HG03060 (cell line): ENCODE data around the gene CDT1.
A peak's percentile ranks its signal among the peaks of the same experiment; 100 is the strongest.

ENCODE experiments used
- ATAC-seq: cut with Tn5 transposase; IDR thresholded peaks from one replicate; pipeline ENCODE4 v1.9.1; 2021; ENCODE audit warnings: low read depth, moderate number of reproducible peaks; ENCODE audit not compliant: unreplicated experiment

CDT1 gene

DNA sequence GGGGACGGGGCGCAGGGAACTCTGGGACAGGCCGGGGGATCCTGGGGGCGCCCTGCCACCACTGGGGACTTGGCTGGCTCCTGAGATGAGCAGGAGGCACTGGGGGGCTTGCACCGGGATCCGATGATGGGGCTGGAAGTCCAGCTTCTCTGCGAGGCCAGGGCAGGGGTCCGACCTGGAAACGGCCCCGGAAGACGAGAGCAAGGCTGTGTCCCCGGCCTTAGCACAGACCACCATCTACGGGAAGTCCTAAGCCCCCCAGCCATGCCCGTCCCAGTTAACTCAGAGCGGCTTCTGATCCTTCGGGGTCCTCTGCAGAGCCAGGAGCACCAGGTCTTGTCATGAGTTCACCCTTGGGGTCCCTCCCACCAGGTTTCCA, 573 bp downstream of the CDT1 start:
- no peak for ATAC-seq

DNA sequence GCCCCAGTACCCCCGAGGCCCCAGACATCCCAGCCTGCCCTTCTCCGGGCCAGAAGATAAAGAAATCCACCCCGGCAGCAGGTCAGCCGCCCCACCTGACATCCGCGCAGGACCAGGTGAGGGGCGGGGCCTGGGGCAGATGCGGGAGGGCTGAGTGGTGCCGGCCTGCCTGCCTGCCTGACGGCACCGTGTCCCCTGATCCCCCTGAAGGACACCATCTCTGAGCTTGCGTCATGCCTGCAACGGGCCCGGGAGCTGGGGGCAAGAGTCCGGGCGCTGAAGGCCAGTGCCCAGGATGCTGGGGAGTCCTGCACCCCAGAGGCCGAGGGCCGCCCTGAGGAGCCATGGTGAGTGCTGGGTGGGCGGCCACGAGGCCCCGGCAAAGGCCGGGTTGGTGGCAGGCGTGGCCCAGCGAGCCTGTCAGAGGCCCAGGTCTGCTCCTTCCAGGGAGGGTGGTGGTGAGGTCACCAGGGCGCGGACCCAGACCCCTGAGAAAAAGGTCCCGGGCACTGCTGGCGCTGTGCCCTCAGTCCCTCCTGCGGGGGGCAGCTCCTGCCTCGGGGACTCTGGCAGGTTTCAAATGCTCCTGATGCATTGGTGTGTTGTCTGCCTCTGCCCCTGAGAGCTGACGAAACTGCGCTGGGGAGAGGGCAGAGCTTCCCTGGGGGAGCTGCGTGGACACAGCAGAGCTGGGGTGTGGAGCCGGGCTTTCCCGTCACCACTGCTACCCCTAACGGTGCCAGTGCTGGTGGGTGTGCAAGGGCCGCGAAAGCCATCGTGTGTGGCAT, 1.2 kb downstream of the CDT1 start:
- no peak for ATAC-seq

DNA sequence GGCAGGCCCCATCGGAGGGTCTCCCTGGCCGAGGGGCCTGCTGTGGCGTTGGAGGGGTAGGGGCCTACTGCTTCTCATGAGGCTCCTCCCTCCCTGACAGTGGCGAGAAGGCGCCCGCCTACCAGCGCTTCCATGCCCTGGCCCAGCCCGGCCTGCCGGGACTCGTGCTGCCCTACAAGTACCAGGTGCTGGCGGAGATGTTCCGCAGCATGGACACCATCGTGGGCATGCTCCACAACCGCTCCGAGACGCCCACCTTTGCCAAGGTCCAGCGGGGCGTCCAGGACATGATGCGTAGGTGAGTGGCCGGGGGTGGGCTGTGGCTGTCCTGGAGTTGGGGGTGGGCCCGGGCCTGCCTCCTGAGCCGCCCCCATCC, 1.7 kb downstream of the CDT1 start:
- no peak for ATAC-seq

DNA sequence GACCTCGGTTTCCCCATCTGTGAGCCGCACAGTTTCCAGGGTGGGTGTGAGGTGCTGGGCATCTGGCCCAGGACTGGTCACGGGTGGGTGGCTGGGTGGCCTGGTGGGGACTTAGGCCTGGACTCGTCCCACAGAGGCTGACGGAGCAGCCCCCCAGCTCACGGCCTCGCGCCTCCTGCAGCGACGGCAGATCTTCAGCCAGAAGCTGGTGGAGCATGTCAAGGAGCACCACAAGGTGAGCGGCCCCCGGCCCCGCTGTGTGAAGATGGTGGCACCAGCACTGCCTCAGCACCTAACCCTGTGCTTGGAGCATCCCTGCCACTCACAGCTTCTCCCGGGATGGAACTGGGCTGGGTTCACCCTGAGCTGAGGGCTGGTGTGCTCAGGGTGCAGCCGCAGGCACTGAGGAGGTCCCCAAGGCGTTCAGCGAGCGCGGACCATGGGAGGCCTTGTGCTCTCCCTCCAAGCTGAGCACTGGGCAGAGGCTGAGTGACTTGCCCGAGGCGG, 2.4 kb downstream of the CDT1 start:
- ATAC-seq = no peak

DNA sequence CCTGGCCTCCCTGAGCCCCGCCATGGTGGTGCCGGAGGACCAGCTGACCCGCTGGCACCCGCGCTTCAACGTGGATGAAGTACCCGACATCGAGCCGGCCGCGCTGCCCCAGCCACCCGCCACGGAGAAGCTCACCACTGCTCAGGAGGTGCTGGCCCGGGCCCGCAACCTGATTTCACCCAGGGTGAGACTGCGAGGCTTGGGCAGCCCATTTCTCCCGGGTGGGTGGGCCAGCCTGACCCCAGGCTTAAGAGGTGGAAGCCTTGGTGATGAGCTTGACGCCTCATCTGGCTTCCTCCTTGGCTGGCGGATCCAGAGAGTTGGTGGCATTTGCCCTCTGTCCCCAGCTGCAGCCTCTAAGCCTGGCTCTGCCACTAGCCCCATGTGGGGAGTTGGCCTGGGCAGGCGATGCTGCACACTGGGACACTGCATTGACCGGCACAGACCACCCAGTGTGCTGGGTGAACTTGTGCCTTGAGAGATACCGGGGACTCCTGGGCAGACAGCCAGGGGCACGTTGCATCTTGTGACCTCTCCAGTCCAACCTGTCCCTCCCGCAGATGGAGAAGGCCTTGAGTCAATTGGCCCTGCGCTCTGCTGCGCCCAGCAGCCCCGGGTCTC, 3.0 kb downstream of the CDT1 start:
- ATAC-seq = no peak

- ATAC-seq = no peak
These were observed 3.6 kb downstream of the CDT1 start for GRCh38 chr16:88807142-88807625.

DNA sequence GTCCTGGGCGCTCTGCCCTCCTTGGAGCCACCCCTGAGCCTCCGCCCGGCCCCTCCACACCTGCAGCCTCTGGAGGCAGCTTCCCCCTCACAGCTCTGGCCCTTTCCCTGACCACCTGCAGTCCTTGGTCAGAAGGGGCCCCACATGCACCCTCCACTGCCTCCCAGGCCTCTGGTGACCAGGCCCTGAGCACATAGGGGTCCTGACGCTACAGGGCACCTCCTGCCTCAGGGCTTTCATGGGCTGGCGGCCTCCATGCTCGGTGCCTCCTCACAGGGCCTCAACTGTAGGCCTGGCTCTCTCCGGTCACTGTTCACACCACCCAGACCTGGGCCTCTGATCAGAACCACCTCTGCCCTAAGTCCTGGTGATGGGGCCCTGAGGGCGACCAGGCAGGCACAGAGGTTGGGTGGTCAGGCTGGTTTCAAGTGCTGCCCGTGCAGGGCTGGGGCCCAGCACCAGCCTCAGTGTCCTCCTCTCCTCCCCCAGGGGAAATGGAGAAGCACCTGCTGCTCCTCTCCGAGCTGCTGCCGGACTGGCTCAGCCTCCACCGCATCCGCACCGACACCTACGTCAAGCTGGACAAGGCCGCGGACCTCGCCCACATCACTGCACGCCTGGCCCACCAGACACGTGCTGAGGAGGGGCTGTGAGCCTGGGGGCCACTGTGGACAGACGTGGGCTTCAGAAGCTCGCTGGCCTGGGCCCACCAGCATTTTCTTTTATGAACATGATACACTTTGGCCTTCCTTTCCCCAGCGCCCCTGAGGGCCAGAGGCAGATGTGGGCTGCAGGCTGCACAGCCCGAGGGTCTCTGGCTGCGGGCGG, 4.3 kb downstream of the CDT1 start:
- no peak for ATAC-seq

GRCh38 chr16:88809068-88809675, 5.6 kb downstream of the CDT1 start:
- no peak for ATAC-seq

DNA sequence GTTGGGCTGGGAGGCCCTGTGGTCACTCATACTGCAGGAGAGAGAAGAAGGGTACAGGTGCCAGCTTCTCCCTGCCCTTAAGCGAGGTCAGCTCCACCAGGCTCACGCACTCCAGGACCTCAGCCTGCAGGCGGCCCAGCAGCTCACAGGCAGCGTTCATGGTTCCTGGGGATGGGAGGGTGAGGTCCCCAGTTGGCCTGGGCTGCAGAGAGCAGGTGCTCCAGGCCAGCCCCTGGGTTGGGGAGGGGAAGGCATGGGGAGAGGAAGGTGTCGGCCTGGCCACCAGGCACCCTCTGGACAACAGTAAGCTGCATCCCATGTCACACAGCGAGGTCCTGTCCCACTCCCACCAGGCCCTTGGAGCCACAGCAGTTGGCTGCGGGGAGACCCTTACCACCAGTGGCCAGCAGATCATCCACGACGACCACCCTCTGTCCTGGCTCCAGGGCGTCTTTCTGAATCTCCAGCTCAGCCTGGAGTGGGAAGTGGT, 6.1 kb downstream of the CDT1 start:
- ATAC-seq = no peak

- ATAC-seq = no peak
These were observed 6.8 kb downstream of the CDT1 start for GRCh38 chr16:88810166-88810911.

DNA sequence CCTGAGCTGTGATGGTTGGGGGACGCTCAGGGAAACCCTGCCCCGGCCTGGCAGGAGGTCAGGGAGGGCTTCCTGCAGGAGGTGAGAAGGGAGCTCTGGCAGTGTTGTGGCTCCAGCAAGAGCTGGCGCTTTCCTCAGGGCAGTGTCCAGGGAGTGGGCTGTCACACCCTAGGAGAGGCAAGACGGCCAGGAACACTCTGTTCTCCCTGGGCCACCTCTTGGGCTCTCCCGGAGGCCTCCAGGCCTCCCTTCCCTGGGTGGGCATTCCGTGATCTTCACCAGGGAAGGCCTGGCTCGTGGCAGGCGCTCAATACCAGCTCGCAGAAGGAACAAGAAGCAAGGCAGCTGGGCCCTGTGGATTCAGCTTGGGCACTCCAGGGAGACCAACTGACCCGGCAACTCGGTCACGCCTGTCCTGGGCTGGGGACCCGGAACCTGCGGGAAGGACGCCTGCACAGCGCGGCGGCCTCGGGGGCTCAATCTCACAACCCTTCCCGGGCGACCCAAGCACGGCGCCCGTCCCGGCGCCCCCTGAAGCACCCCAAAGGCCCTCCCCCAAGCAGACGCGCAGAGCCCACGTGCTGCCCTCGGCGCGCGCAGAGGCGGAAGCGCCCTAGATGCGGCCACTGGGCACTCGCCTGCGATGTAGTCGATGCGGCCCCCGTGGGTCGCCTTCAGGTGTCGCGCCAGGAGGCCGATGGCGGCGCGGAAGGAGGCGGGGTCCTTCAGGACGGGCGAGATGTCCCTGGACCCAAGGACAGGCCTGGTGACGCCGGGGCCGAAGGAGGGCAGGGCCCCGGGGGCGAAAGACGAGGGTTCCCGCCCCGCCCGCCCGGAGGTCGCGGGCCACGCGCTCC, 7.6 kb downstream of the CDT1 start:
- peak; percentile 21 for ATAC-seq

GRCh38 chr16:88811769-88812512, 8.4 kb downstream of the CDT1 start, which contains the start of gene APRT:
Gene APRT (minus strand): TSS chr16:88811928. CDS start chr16:88811899, 29 bp downstream.
- ATAC-seq = peak; percentile 48

DNA sequence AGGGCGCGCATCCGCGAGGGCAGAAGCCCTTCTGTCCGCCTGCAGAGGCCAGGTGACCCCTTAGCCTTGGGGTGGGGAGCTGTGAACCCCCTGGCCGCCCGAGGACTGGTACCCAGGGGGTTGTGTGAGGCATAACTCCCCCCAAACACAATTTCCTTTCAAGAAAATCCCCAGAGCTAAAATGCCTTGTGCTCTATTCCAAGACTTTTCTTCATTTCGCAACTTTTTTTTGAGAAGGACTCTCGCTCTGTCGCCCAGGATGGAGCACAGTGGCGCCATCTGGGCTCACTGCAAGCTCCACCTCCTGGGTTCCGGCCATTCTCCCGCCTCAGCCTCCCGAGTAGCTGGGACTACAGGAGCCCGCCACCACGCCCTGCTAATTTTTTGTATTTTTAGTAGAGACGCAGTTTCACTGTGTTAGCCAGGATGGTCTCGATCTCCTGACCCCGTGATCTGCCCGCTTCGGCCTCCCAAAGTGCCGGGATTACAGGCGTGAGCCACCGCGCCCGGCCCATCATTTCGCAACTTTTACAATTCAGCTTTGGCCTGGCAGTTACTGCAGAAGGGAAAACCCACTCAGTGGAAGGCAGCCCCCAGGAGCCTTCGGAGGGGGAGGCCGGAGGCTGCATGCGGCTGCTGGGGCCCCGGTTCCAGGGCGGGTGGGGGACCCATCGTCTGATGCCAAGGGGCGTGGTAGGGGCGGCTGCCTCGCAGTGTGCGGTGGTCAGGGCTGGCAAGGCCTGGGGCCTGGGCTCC, 9.1 kb downstream of the CDT1 start:
- no peak for ATAC-seq

GRCh38 chr16:88813269-88814143, 9.9 kb downstream of the CDT1 start:
- ATAC-seq = no peak

- no peak for ATAC-seq
These were observed 10.5 kb downstream of the CDT1 start for GRCh38 chr16:88814144-88814502.

GRCh38 chr16:88815227-88815626, 11.6 kb downstream of the CDT1 start:
- ATAC-seq = no peak
